H4 (cell line): ENCODE measurements around the gene TEKT3. TPM values are rescaled to one million over a fixed set of nuclear protein-coding genes. Genes with fewer than 3 reads are reported as not detected.

ENCODE experiments used
- DNase-seq: peaks from one replicate; pipeline ENCODE4 v3.0.0-alpha.2; 2015; ENCODE audit warnings: low spot score
- total RNA-seq: library from RNA; depleted of rRNA; stranded (reverse); fragments of >200 nt; shearing (Covaris generic); gene quantifications from 2 replicates; pipeline ENCODE4 v1.2.3, GENCODE V29; 2014; rRNA removed

TEKT3 gene
- total RNA-seq: not detected in 2 replicates

GRCh38 chr17:15341385-15341849 lies at the start of gene TEKT3:
TSS of gene TEKT3 (minus strand) at chr17:15341597. CDS start at chr17:15331585, 10,012 bp downstream.
- peak; percentile 23 for DNase-seq

- DNase-seq: no peak
Observed at GRCh38 chr17:15388356-15389041, 47.1 kb upstream of the TEKT3 start.

GRCh38 chr17:15386083-15386482 lies 44.7 kb upstream of the TEKT3 start:
- DNase-seq: no peak

GRCh38 chr17:15385305-15385704 lies 43.9 kb upstream of the TEKT3 start:
- no peak for DNase-seq

GRCh38 chr17:15384142-15384787 lies 42.9 kb upstream of the TEKT3 start:
- no peak for DNase-seq

- no peak for DNase-seq
Observed at GRCh38 chr17:15382914-15383313, 41.5 kb upstream of the TEKT3 start.

GRCh38 chr17:15381707-15382106 lies 40.3 kb upstream of the TEKT3 start:
- DNase-seq: no peak

GRCh38 chr17:15380446-15380845 lies 39.0 kb upstream of the TEKT3 start:
- DNase-seq: no peak

GRCh38 chr17:15379659-15380058 lies 38.3 kb upstream of the TEKT3 start:
- no peak for DNase-seq

- DNase-seq: no peak
Observed at GRCh38 chr17:15378243-15378642, 36.8 kb upstream of the TEKT3 start.

- peak; percentile 28 for DNase-seq
Observed at GRCh38 chr17:15377616-15378015, 36.2 kb upstream of the TEKT3 start.

GRCh38 chr17:15377200-15377599 lies 35.8 kb upstream of the TEKT3 start:
- no peak for DNase-seq

- DNase-seq: no peak
Observed at GRCh38 chr17:15371376-15372130, 30.2 kb upstream of the TEKT3 start.

- no peak for DNase-seq
Observed at GRCh38 chr17:15368600-15368999, 27.2 kb upstream of the TEKT3 start.

- DNase-seq: no peak
Observed at GRCh38 chr17:15366026-15366425, 24.6 kb upstream of the TEKT3 start.

GRCh38 chr17:15364615-15365014 lies 23.2 kb upstream of the TEKT3 start:
- DNase-seq: no peak

GRCh38 chr17:15363702-15364101 lies 22.3 kb upstream of the TEKT3 start:
- no peak for DNase-seq

- DNase-seq: no peak
Observed at GRCh38 chr17:15361592-15361991, 20.2 kb upstream of the TEKT3 start.

GRCh38 chr17:15361151-15361550 lies 19.8 kb upstream of the TEKT3 start:
- DNase-seq: peak; percentile 66

GRCh38 chr17:15354256-15354655 lies 12.9 kb upstream of the TEKT3 start:
- no peak for DNase-seq

GRCh38 chr17:15351925-15352324 lies 10.5 kb upstream of the TEKT3 start:
- no peak for DNase-seq

- no peak for DNase-seq
Observed at GRCh38 chr17:15351478-15351840, 10.1 kb upstream of the TEKT3 start.
